Endodermal cell (in vitro differentiated cells): ENCODE data around the gene BSG. TPM values are rescaled to one million over a fixed set of nuclear protein-coding genes. Genes with fewer than 3 reads are reported as not detected.
A peak's percentile ranks its signal among the peaks of the same experiment; 100 is the strongest.

Source experiments
- DNase-seq: peaks from one replicate; pipeline ENCODE4 v3.0.0-alpha.2; 2017
- H3K27ac ChIP-seq: 2 replicates; pipeline ENCODE4 v1.5.1; 2013; ENCODE audit warnings: mild to moderate bottlenecking, low read depth, low read length, moderate library complexity
- H3K27me3 ChIP-seq: 2 replicates; pipeline ENCODE4 v1.6.1; 2013; ENCODE audit warnings: mild to moderate bottlenecking, low read length, moderate library complexity; ENCODE audit not compliant: insufficient read depth, control insufficient read depth, poor library complexity, severe bottlenecking
- H3K36me3 ChIP-seq: 2 replicates; pipeline ENCODE4 v1.7.0; 2013; ENCODE audit warnings: mild to moderate bottlenecking, low read length, moderate library complexity; ENCODE audit not compliant: control insufficient read depth, insufficient read depth
- H3K4me1 ChIP-seq: one replicate; pipeline ENCODE4 v1.7.0; 2013; ENCODE audit warnings: low read length; ENCODE audit not compliant: control insufficient read depth, insufficient read depth
- H3K4me3 ChIP-seq: 2 replicates; pipeline ENCODE4 v1.5.1; 2013; ENCODE audit warnings: mild to moderate bottlenecking, low read length, moderate library complexity
- H3K9ac ChIP-seq: 2 replicates; pipeline ENCODE4 v1.6.1; 2013; ENCODE audit warnings: mild to moderate bottlenecking, low read length, moderate library complexity; ENCODE audit not compliant: poor library complexity, severe bottlenecking; ENCODE audit errors: extremely low read depth
- H3K9me3 ChIP-seq: 2 replicates; pipeline ENCODE4 v1.6.1; 2013; ENCODE audit warnings: mild to moderate bottlenecking, low read length, moderate library complexity; ENCODE audit not compliant: control insufficient read depth
- H3K27ac Mint-ChIP-seq: 2 replicates; pipeline ENCODE4 v1.8.0; 2020; ENCODE audit warnings: mixed read lengths
- H3K27me3 Mint-ChIP-seq: 2 replicates; pipeline ENCODE4 v1.8.0; 2021; ENCODE audit warnings: mild to moderate bottlenecking, mixed read lengths; ENCODE audit not compliant: insufficient read depth
- H3K36me3 Mint-ChIP-seq: 2 replicates; pipeline ENCODE4 v1.8.0; 2020; ENCODE audit warnings: low read depth, mixed read lengths
- H3K4me1 Mint-ChIP-seq: 2 replicates; pipeline ENCODE4 v1.8.0; 2020; ENCODE audit warnings: mixed read lengths
- H3K4me3 Mint-ChIP-seq: 2 replicates; pipeline ENCODE4 v1.8.0; 2020; ENCODE audit warnings: mild to moderate bottlenecking, moderate library complexity, mixed read lengths
- H3K9me3 Mint-ChIP-seq: 2 replicates; pipeline ENCODE4 v1.8.0; 2020; ENCODE audit warnings: mild to moderate bottlenecking, mixed read lengths
- WGBS, 2 experiments: methylation state at CpG; one replicate each; pipeline versions ENCODE4 v1.1.5 to v1.1.7; 2013; ENCODE audit warnings: missing lambda C conversion rate in 2 of 2, mixed read lengths in 1 of 2; ENCODE audit not compliant: insufficient coverage in 1 of 2, insufficient read length in 1 of 2; 5-methylcytosine and 5-hydroxymethylcytosine counted together
- total RNA-seq, 2 donors: library from RNA; stranded (reverse); fragmentation: NEBNext Ultra II Directional in 1 of 2; extraction: Animal tissue kit (Norgen Biotek cat#: 25700) in 1 of 2; gene quantifications; 2 replicates in 1 of 2; 3 replicates in 1 of 2; pipeline ENCODE4 v1.2.1, GENCODE V29; 2021
- TF ChIP-seq, protein P1 (sequence below): fragments of 200-600 bp; sonication (generic); conservative IDR thresholded peaks from 2 replicates; pipeline ENCODE4 v1.5.0; 2021; ENCODE audit warnings: antibody characterized with exemption, mild to moderate bottlenecking

BSG gene
- total RNA-seq, 2 donors from 2014 or later, result 808 to 833 TPM

DNA sequence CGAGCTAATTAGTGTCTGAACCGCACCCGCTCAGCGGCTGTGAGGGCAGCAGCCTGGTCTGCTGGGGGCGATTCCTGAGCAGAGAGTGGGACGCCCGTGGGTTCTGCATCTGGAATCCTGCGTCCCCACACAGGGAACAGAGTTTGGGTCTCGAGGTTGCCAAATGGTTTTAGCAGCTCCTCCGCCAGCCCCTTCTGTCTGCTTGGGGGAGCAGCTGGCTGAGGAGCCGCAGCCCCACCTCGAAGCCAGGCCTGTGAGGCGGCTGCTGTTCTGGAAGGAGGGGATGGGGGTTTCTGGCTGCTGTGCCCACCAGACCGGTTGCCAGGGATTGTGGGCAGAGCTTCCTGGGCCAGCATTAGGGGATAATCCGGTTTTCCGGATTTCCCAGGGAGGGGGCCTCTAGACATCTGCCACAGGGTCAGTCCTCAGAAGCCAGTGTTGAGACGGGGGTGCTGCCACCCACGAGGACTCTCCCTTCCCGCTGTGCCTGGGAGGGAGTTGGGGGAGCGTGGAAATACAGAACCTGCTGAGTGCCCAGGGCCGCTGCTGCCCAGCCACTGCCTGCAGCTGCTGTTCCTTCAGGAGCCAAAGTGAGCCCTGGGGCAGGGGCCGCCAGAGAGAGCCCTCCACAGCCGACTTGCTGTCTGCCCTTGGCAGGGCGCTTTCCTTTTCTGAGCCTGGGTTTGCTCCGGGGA lies 38.9 kb upstream of the BSG start:
- Histone ChIP-seq H3K4me3 (peak overlapping the region; percentile 93), H3K36me3 (peaks cover 27% of the 10 kb centered on the region), H3K9me3 (no peaks in the 10 kb centered on the region), H3K27ac (peak overlapping the region; percentile 79), H3K27me3 (no peaks in the 10 kb centered on the region), H3K9ac (peak overlapping the region; percentile 79), H3K4me1 (peaks cover 6% of the 10 kb centered on the region)
- Mint-ChIP-seq H3K27ac (no peak overlapping the region), H3K27me3 (no peaks in the 10 kb centered on the region), H3K4me3 (peak overlapping the region; percentile 83), H3K9me3 (no peaks in the 10 kb centered on the region), H3K36me3 (peaks cover 12% of the 10 kb centered on the region), H3K4me1 (peaks cover 2% of the 10 kb centered on the region)
- TF ChIP-seq, protein P1, sequence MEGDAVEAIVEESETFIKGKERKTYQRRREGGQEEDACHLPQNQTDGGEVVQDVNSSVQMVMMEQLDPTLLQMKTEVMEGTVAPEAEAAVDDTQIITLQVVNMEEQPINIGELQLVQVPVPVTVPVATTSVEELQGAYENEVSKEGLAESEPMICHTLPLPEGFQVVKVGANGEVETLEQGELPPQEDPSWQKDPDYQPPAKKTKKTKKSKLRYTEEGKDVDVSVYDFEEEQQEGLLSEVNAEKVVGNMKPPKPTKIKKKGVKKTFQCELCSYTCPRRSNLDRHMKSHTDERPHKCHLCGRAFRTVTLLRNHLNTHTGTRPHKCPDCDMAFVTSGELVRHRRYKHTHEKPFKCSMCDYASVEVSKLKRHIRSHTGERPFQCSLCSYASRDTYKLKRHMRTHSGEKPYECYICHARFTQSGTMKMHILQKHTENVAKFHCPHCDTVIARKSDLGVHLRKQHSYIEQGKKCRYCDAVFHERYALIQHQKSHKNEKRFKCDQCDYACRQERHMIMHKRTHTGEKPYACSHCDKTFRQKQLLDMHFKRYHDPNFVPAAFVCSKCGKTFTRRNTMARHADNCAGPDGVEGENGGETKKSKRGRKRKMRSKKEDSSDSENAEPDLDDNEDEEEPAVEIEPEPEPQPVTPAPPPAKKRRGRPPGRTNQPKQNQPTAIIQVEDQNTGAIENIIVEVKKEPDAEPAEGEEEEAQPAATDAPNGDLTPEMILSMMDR, result no peak
- WGBS, 2 experiments, result 80 to 83% methylated on average over 18 to 25 of the region's 25 CpGs
- DNase-seq, result no peak

DNA sequence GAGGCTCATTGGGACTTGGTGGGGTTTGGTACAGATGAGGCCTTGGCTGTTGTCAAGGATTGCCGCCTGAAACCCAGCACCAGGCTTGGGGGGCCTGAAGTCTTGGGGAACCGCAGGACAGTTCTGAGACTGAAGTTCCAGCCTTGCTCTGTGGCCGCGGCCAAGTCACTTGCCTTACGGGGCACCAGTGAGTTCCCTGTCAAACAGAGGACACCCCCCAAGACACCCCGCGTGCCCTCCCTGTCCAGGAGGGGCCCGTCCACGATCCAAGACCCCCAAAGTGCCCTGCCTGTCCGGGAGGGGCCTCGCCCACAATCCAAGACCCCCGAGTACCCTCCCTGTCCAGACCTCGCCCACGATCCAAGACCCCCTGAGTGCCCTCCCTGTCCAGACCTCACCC lies 38.3 kb upstream of the BSG start:
- no peaks in the 10 kb centered on the region for H3K9me3 ChIP-seq
- Mint-ChIP-seq H3K4me3 (peak overlapping the region; percentile 83), H3K36me3 (peaks cover 17% of the 10 kb centered on the region), H3K4me1 (peaks cover 2% of the 10 kb centered on the region), H3K27me3 (no peaks in the 10 kb centered on the region), H3K9me3 (no peaks in the 10 kb centered on the region), H3K27ac (no peak overlapping the region)
- H3K4me3 ChIP-seq, result peak overlapping the region; percentile 93
- H3K27me3 ChIP-seq, result no peaks in the 10 kb centered on the region
- H3K4me1 ChIP-seq, result peaks cover 6% of the 10 kb centered on the region
- TF ChIP-seq, protein P1, result no peak
- H3K9ac ChIP-seq, result peak overlapping the region; percentile 79
- DNase-seq, result no peak
- 91 to 95% methylated on average over 13 to 14 of the region's 14 CpGs for WGBS, 2 experiments
- no peak overlapping the region for H3K27ac ChIP-seq
- H3K36me3 ChIP-seq, result peaks cover 29% of the 10 kb centered on the region

DNA sequence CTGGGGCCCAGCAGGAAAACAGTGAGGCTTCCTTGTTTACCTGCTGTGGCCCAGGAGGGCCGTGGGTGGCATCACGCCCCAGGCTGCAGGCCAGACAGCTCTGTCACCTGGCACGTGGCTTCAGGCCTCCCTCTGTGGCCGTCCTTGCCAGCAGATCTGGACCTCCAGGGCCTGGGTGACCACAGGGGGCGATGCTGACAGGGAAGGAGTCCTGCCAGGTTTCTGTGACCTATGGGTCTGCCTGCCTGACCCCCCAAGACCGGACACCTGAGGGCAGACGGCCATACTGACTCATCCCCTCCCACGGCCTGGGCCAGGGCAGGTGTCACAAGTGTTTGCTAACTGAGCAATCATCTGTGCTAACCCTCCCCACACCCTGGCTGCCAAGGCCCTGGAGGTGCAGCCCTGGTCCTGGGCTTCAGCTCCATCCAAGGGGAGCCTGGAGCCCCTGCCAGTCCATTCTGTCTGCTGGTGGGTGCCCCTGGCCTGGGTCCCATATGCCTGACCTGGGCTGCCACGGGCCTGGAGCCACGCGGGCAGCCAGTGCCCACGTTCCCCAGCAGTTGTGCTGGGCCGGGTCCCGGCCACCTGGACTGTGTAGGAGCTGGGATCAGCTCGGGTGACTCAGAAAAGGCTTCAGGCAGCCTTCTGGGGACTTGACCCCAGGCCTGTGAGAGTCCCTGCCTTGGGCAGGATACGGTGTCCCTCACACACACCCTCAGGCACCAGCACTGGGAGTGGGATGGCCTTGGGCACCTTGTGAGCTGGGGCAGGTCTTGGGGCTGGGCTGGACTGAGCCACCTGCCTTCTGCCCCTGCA lies 37.2 kb upstream of the BSG start:
- Mint-ChIP-seq H3K9me3 (no peaks in the 10 kb centered on the region), H3K4me1 (peaks cover 2% of the 10 kb centered on the region), H3K27me3 (no peaks in the 10 kb centered on the region), H3K36me3 (peaks cover 17% of the 10 kb centered on the region), H3K27ac (no peak overlapping the region), H3K4me3 (no peak overlapping the region)
- Histone ChIP-seq H3K27me3 (no peaks in the 10 kb centered on the region), H3K9me3 (no peaks in the 10 kb centered on the region), H3K4me1 (peaks cover 6% of the 10 kb centered on the region), H3K9ac (no peak overlapping the region), H3K27ac (no peak overlapping the region), H3K4me3 (no peak overlapping the region), H3K36me3 (peaks cover 29% of the 10 kb centered on the region)
- 86 to 87% methylated on average over 11 to 16 of the region's 16 CpGs for WGBS, 2 experiments
- DNase-seq, result no peak
- TF ChIP-seq, protein P1, result no peak
